Kidney epithelial cell (primary cell): ENCODE measurements around the gene HPCA. TPM values are rescaled to one million over a fixed set of nuclear protein-coding genes. Genes with fewer than 3 reads are reported as not detected.

Experiments used
- DNase-seq: peaks from one replicate; pipeline ENCODE4 v3.0.0-alpha.2; 2010; ENCODE audit warnings: low read depth
- H3K27me3 ChIP-seq: 2 replicates; pipeline ENCODE4 v1.6.0; 2011; ENCODE audit warnings: low read length; ENCODE audit not compliant: control insufficient read depth, insufficient read depth
- H3K36me3 ChIP-seq: 2 replicates; pipeline ENCODE4 v1.5.1; 2011; ENCODE audit warnings: low read length; ENCODE audit not compliant: control insufficient read depth, insufficient read depth
- H3K4me3 ChIP-seq: 2 replicates; pipeline ENCODE4 v1.5.1; 2011; ENCODE audit warnings: low read depth, mild to moderate bottlenecking, control low read depth, low read length
- CTCF ChIP-seq: IDR thresholded peaks from 2 replicates; pipeline ENCODE4 v1.5.1; 2011; ENCODE audit warnings: mild to moderate bottlenecking, moderate library complexity, low read length, control low read depth, inconsistent platforms; ENCODE audit not compliant: insufficient read depth, poor library complexity, severe bottlenecking
- total RNA-seq: library from RNA; depleted of rRNA; stranded (reverse); fragments of >200 nt; gene quantifications from 2 replicates; pipeline ENCODE4 v1.2.3, GENCODE V29; 2015

HPCA gene
- total RNA-seq, 1 donor from 2014 or later = not detected

GRCh38 chr1:32859915-32860314 is 26.4 kb upstream of the HPCA start:
- H3K36me3 ChIP-seq = no peaks in the 10 kb centered on the region

DNA sequence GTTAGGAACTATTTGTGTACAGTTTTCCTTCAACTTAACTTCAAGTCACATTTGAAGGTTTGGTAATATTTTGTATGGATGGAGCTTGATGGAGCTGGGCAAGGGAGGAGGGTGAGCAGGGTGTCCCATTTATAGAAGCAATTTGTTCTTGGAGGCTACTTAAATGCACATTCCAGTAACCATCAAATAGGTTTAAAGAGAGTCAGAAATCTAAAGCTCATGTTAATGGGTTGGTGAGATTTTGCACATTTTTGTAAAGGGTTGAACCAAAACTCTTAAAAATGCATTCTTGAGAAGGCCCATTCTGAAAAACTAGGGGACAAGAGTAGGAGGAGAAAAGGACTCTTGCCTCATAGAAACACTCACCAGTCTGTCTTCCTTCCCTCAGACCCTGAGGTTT is 25.7 kb upstream of the HPCA start:
- Histone ChIP-seq H3K4me3 (no peak overlapping the region), H3K36me3 (no peaks in the 10 kb centered on the region), H3K27me3 (no peaks in the 10 kb centered on the region)
- TF ChIP-seq CTCF = no peak
- no peak for DNase-seq

More at GRCh38 chr1:32859915-32860314, 26.4 kb upstream of the HPCA start:
- H3K4me3 ChIP-seq = no peak overlapping the region
- no peaks in the 10 kb centered on the region for H3K27me3 ChIP-seq
- no peak for TF ChIP-seq CTCF
- no peak for DNase-seq

DNA sequence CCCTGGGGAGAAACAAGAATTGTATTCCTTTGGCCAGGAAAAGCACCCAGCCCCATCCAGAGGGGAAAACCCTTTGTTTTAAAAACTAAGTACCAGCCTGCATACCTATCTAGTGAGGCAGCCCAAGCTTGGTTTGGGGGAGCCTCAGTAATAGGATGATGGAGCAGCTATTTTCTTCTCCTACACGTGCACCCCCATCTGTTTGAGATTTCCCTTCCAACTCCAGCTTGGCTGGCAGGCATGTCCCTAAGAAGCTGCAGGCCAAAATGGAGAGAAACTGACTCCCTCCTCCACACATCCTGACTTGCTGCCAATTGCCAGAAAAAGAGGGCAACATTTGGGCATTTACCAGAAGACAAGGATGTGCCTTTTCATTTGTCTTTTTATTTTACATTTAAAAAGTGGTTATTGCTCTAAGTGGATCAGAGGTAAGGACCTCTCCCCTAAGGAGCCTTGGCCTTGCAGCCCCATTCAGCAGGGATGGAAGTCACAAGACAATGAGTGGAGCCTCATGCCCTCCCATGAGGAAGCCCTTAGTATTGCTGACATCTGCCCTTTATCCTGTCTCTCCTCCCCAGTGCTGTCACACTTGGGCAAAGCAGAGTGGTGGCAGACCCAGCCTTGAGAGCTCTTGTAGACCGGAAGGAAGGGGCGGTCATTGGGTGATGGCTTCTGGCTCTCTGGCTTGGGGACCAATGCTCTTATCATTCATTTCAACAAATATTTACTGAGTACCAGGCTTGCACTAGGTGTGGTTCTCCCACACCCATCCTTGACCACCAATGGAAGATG is 24.2 kb upstream of the HPCA start:
- DNase-seq = no peak
- H3K27me3 ChIP-seq = no peaks in the 10 kb centered on the region
- no peaks in the 10 kb centered on the region for H3K36me3 ChIP-seq
- H3K4me3 ChIP-seq = no peak overlapping the region
- no peak for TF ChIP-seq CTCF

DNA sequence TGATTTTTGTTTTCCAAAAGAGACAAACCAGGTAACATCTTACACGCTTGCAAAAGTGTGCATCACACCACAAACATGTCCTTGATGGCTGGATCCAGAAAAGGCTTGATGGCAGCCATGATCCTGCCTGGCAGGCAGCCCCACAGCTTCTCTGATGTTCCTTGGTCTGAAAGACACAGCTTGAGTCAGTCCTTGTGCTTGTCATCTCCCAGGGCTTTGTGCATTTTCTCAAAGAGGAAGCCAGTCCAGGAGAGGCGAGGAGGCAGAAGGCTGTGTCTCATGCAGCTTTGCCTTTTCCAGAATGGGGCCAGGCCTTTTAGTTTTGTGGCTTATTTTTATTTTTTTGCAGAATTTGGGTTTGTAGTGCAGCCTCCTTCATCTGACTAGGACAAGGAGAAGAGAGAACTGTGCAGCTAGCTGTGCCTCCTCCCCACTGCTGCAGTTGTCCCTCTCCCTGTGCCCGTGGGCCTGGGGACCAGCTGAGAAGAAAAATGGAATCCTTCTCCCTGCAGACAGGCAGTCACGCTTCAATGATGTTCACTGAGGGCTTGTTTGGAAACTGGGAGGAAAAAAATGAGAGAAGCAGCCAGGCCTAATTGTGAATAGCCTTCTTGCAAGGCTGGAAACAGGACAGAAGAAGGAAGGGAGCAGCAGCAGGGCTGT is 22.9 kb upstream of the HPCA start:
- H3K4me3 ChIP-seq = no peak overlapping the region
- no peaks in the 10 kb centered on the region for H3K27me3 ChIP-seq
- no peaks in the 10 kb centered on the region for H3K36me3 ChIP-seq
- no peak for TF ChIP-seq CTCF
- DNase-seq = no peak

GRCh38 chr1:32863881-32864245 is 22.4 kb upstream of the HPCA start:
- TF ChIP-seq CTCF = no peak
- H3K36me3 ChIP-seq = no peaks in the 10 kb centered on the region
- H3K4me3 ChIP-seq = no peak overlapping the region
- no peak for DNase-seq
- H3K27me3 ChIP-seq = no peaks in the 10 kb centered on the region
